ENCODE measurements around the gene RBM23. TPM values are rescaled to one million over a fixed set of nuclear protein-coding genes. Genes with fewer than 3 reads are reported as not detected.

RBM23 gene
- total RNA-seq, 1 experiment from 2014 or later = 86.9 TPM

DNA sequence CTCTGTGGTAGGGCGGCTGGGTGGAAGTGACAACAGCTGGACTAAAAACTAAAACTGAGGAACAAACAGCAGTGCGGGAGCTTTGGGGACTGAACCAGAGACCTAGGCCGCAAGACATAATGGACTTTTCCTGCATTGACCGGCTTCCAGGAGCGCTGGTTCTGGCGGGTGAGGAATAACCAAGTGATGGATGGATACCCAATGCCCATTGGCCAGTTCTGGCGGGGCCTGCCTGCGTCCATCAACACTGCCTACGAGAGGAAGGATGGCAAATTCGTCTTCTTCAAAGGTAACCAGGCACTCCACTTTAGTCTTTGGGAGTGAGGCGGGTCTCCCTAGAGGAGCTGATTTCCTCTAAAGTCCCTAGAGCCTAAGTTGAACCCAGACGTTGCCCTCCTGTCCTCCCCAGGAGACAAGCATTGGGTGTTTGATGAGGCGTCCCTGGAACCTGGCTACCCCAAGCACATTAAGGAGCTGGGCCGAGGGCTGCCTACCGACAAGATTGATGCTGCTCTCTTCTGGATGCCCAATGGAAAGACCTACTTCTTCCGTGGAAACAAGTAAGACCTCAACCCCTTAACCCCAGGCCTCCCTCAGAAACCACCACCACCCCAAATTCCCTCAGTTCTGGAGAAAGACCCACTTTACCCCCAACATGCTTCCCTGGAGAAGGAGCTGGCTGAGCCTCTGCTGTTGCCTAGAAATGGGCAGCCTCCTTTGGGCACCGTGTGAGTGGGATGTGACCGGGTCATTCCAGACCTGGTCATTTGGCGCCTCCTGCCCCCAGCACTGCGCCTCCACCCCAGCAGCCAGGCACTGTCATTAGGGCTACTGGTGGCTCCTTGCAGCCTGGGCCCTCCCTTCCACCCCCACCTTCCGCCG is 74.5 kb downstream of the RBM23 start:
- Histone ChIP-seq H3K36me3 (peaks cover 69% of the 10 kb centered on the region), H3K4me3 (no peak overlapping the region), H3K27me3 (replicated peaks) (no peaks in the 10 kb centered on the region), H3K4me1 (replicated peaks) (peaks cover 19% of the 10 kb centered on the region), H3K9me3 (replicated peaks) (no peaks in the 10 kb centered on the region), H3K27ac (no peak overlapping the region)
- no peak for DNase-seq (ENCODE audit: low read depth in 1 of 2, low spot score in 2 of 2)

Other genes with a start within 250 kb of the RBM23 start
- gene OXA1L, start 152.5 kb downstream of the RBM23 start, total RNA-seq (2014; rRNA removed; shearing (Covaris generic)) = 42.9 and 54.4 TPM in 2 replicates
- gene SLC7A7, start 103.7 kb downstream of the RBM23 start, total RNA-seq (2014; rRNA removed; shearing (Covaris generic)) = 0.09 and 0.13 TPM in 2 replicates
- 58.2 and 108 TPM in 2 replicates for gene MRPL52, start 89.3 kb downstream of the RBM23 start, total RNA-seq (2014; rRNA removed; shearing (Covaris generic))
- 101 and 117 TPM in 2 replicates for gene MMP14, start 82.6 kb downstream of the RBM23 start, total RNA-seq (2014; rRNA removed; shearing (Covaris generic))
- gene LRP10, start 47.4 kb downstream of the RBM23 start, total RNA-seq (2014; rRNA removed; shearing (Covaris generic)) = 37.4 and 41.4 TPM in 2 replicates
- gene REM2, start 35.9 kb downstream of the RBM23 start, total RNA-seq (2014; rRNA removed; shearing (Covaris generic)) = 0.05 TPM in 1 of 2 replicates, not detected in the other
- gene PRMT5, start 10.2 kb upstream of the RBM23 start, total RNA-seq (2014; rRNA removed; shearing (Covaris generic)) = 43.9 and 67.8 TPM in 2 replicates
- 37.3 and 39.5 TPM in 2 replicates for gene HAUS4, start 37.9 kb upstream of the RBM23 start, total RNA-seq (2014; rRNA removed; shearing (Covaris generic))
- gene AJUBA, start 63.4 kb upstream of the RBM23 start, total RNA-seq (2014; rRNA removed; shearing (Covaris generic)) = 116 and 125 TPM in 2 replicates
- gene C14orf93, start 91.0 kb upstream of the RBM23 start, total RNA-seq (2014; rRNA removed; shearing (Covaris generic)) = 3.2 and 6.5 TPM in 2 replicates
- 226 and 255 TPM in 2 replicates for gene PSMB5, start 115.8 kb upstream of the RBM23 start, total RNA-seq (2014; rRNA removed; shearing (Covaris generic))
- gene PSMB11, start 123.1 kb upstream of the RBM23 start, total RNA-seq (2014; rRNA removed; shearing (Covaris generic)) = not detected in 2 replicates
- 4.8 and 9.1 TPM in 2 replicates for gene CDH24, start 138.4 kb upstream of the RBM23 start, total RNA-seq (2014; rRNA removed; shearing (Covaris generic))
- gene ACIN1, start 176.0 kb upstream of the RBM23 start, total RNA-seq (2014; rRNA removed; shearing (Covaris generic)) = 34.1 and 68.2 TPM in 2 replicates
- gene C14orf119, start 176.4 kb upstream of the RBM23 start, total RNA-seq (2014; rRNA removed; shearing (Covaris generic)) = 33.1 and 37.9 TPM in 2 replicates
- not detected in 2 replicates for gene CIROP, start 185.8 kb upstream of the RBM23 start, total RNA-seq (2014; rRNA removed; shearing (Covaris generic))
- gene CEBPE, start 200.1 kb upstream of the RBM23 start, total RNA-seq (2014; rRNA removed; shearing (Covaris generic)) = not detected in 2 replicates

Measured in SJSA1 (cell line).